AG04450 (cell line): ENCODE measurements around the gene KCNV2. TPM values are rescaled to one million over a fixed set of nuclear protein-coding genes. Genes with fewer than 3 reads are reported as not detected.

ENCODE experiments used
- CTCF ChIA-PET: fragments of 300-600, 350-600 bp; formaldehyde crosslinking; extraction: SDS; loops from one replicate; lab custom pipeline; 2022; ENCODE audit warnings: antibody characterized with exemption, inconsistent platforms; lab: Charles Lee
- POLR2A ChIA-PET: fragments of 350-600 bp; formaldehyde crosslinking; extraction: SDS; loops from one replicate; lab custom pipeline; 2021; ENCODE audit warnings: antibody characterized with exemption, inconsistent platforms; lab: Yijun Ruan, JAX
- DNase-seq: peaks from one replicate; pipeline ENCODE4 v3.0.0-alpha.2; 2011; ENCODE audit warnings: low read depth, low spot score
- H3K27ac ChIP-seq: one replicate; pipeline ENCODE4 v1.5.1; 2012; ENCODE audit warnings: low read depth, low read length, control low read depth
- H3K27me3 ChIP-seq: one replicate; pipeline ENCODE4 v1.6.0; 2012; ENCODE audit warnings: low read length; ENCODE audit not compliant: control insufficient read depth, insufficient read depth
- H3K4me3 ChIP-seq: 2 replicates; pipeline ENCODE4 v1.5.1; 2011; ENCODE audit warnings: mild to moderate bottlenecking, low read depth, low read length, control low read depth
- H3K9me3 ChIP-seq: 2 replicates; pipeline ENCODE4 v1.5.1; 2012; ENCODE audit warnings: low read length; ENCODE audit not compliant: control insufficient read depth, insufficient read depth
- CTCF ChIP-seq: IDR thresholded peaks from 2 replicates; pipeline ENCODE4 v1.5.1; 2011; ENCODE audit warnings: low read depth, low read length, control low read depth, inconsistent platforms
- polyA plus RNA-seq: library from polyadenylated mRNA; depleted of rRNA; stranded (reverse); fragments of >200 nt; gene quantifications from 2 replicates; pipeline ENCODE4 v1.2.3, GENCODE V29; 2011

The KCNV2 gene
- polyA plus RNA-seq, 1 experiment: not detected

GRCh38 chr9:2723376-2724065 is 6.2 kb downstream of the KCNV2 start:
- CTCF ChIA-PET: interaction anchor here (0.7 kb wide), 1 partner anchor 112 kb away, joined by 3 read pairs; no protein-coding TSS in a partner anchor
- POLR2A ChIA-PET: no interaction called here
- peaks cover 4% of the 10 kb centered on the region; the same call in 1 of the 2 replicates for H3K9me3 ChIP-seq
- H3K27ac ChIP-seq: no peak overlapping the region
- DNase-seq: no peak
- TF ChIP-seq CTCF: no peak
- H3K27me3 ChIP-seq: no peaks in the 10 kb centered on the region
- H3K4me3 ChIP-seq: no peak overlapping the region

- no peak overlapping the region for H3K27ac ChIP-seq
- DNase-seq: no peak
- no peaks in the 10 kb centered on the region for H3K27me3 ChIP-seq
- no peak overlapping the region for H3K4me3 ChIP-seq
- CTCF ChIA-PET: no interaction called here
- no peak for TF ChIP-seq CTCF
- POLR2A ChIA-PET: no interaction called here
- no peaks in the 10 kb centered on the region for H3K9me3 ChIP-seq
Measured at GRCh38 chr9:2725126-2725525, 7.8 kb downstream of the KCNV2 start.

GRCh38 chr9:2725898-2726649 is 8.8 kb downstream of the KCNV2 start:
- no peak for DNase-seq
- ChIA-PET POLR2A (no interaction called here), CTCF (no interaction called here)
- Histone ChIP-seq H3K27me3 (no peaks in the 10 kb centered on the region), H3K27ac (no peak overlapping the region), H3K9me3 (no peaks in the 10 kb centered on the region), H3K4me3 (no peak overlapping the region)
- TF ChIP-seq CTCF: no peak

GRCh38 chr9:2726650-2727340 is 9.5 kb downstream of the KCNV2 start:
- Histone ChIP-seq H3K27ac (no peak overlapping the region), H3K27me3 (no peaks in the 10 kb centered on the region), H3K9me3 (no peaks in the 10 kb centered on the region), H3K4me3 (no peak overlapping the region)
- no peak for TF ChIP-seq CTCF
- no peak for DNase-seq
- POLR2A ChIA-PET: no interaction called here
- CTCF ChIA-PET: interaction anchor here (0.5 to 2.3 kb wide), 7 partner anchors 18 to 595 kb away, joined by 3 to 19 read pairs (median 3); no protein-coding TSS in a partner anchor
